H1 (cell line): Measurements from ENCODE around the gene SMARCC1. TPM values are rescaled to one million over a fixed set of nuclear protein-coding genes. Genes with fewer than 3 reads are reported as not detected.

ENCODE experiments used
- CTCF ChIA-PET: fragments of 300-600 bp; sonication (Branson Sonifier 250); formaldehyde crosslinking; loops from one replicate; lab custom pipeline; 2021; ENCODE audit not compliant: partially characterized antibody; lab: Charles Lee
- POLR2A ChIA-PET: fragments of 300-600 bp; sonication (Branson Sonifier 250); formaldehyde crosslinking; loops from one replicate; lab custom pipeline; 2021; ENCODE audit warnings: inconsistent platforms; ENCODE audit not compliant: partially characterized antibody; lab: Charles Lee
- DNase-seq, 2 experiments: peaks; one replicate each; pipeline versions ENCODE4 v3.0.0 to v3.0.0-alpha.2; 2010 to 2022; ENCODE audit warnings: low spot score in 2 of 2, low read depth in 1 of 2, mixed read lengths in 1 of 2
- FAIRE-seq: peaks from 2 replicates; lab custom pipeline; 2011; peaks lifted over from hg19 to GRCh38; lab: Jason Lieb, UNC
- H2AFZ ChIP-seq: 2 replicates; pipeline ENCODE4 v1.8.1; 2012; ENCODE audit warnings: low read length, inconsistent platforms
- H2AK5ac ChIP-seq: 2 replicates; pipeline ENCODE4 v1.6.1; 2013; ENCODE audit warnings: low read depth, low read length
- H2BK120ac ChIP-seq: replicated peaks from 2 replicates; pipeline ENCODE3; 2013; ENCODE audit warnings: low read depth, low read length, inconsistent platforms
- H2BK12ac ChIP-seq: 2 replicates; pipeline ENCODE4 v1.6.1; 2013; ENCODE audit warnings: low read depth, low read length
- H2BK15ac ChIP-seq: 2 replicates; pipeline ENCODE4 v1.6.1; 2013; ENCODE audit warnings: low read length
- H2BK20ac ChIP-seq: 2 replicates; pipeline ENCODE4 v1.6.1; 2013; ENCODE audit warnings: low read length
- H2BK5ac ChIP-seq: 2 replicates; pipeline ENCODE4 v1.6.1; 2013; ENCODE audit warnings: low read depth, low read length
- H3K14ac ChIP-seq: 2 replicates; pipeline ENCODE4 v1.6.1; 2013; ENCODE audit warnings: inconsistent platforms; ENCODE audit not compliant: insufficient read length
- H3K18ac ChIP-seq: 2 replicates; pipeline ENCODE4 v1.6.1; 2013; ENCODE audit warnings: low read length; ENCODE audit errors: extremely low read depth
- H3K23ac ChIP-seq: 2 replicates; pipeline ENCODE4 v1.6.1; 2013; ENCODE audit warnings: inconsistent platforms; ENCODE audit not compliant: insufficient read length
- H3K23me2 ChIP-seq: 2 replicates; pipeline ENCODE4 v1.6.1; 2013; ENCODE audit warnings: low read depth, low read length
- H3K27ac ChIP-seq: 2 replicates; pipeline ENCODE4 v1.6.1; 2011; ENCODE audit warnings: low read depth, low read length, inconsistent platforms
- H3K27me3 ChIP-seq, 4 experiments: replicated peaks in 1 of 4; 1 replicate in 1 of 4; 2 replicates in 3 of 4; pipeline versions ENCODE4 v1.6.1 to v1.8.1; 2011 to 2013; ENCODE audit warnings: low read length in 3 of 4, mild to moderate bottlenecking in 3 of 4, inconsistent platforms in 2 of 4, mixed read lengths in 2 of 4, moderate library complexity in 1 of 4; ENCODE audit not compliant: control insufficient read depth in 3 of 4, insufficient read depth in 3 of 4; ENCODE audit errors: extremely low read depth in 1 of 4
- H3K36me3 ChIP-seq, 4 experiments: 2 replicates each; pipeline versions ENCODE4 v1.6.1 to v1.8.1; 2011 to 2013; ENCODE audit warnings: mild to moderate bottlenecking in 4 of 4, low read length in 3 of 4, moderate library complexity in 2 of 4, control low read depth in 1 of 4, inconsistent platforms in 1 of 4; ENCODE audit not compliant: insufficient read depth in 4 of 4, control insufficient read depth in 2 of 4
- H3K4ac ChIP-seq: replicated peaks from 2 replicates; pipeline ENCODE3; 2013; ENCODE audit warnings: low read length, low read depth, mixed read lengths, inconsistent platforms; ENCODE audit not compliant: insufficient read length
- H3K4me1 ChIP-seq, 4 experiments: replicated peaks in 1 of 4; 1 replicate in 1 of 4; 2 replicates in 3 of 4; pipeline versions ENCODE4 v1.6.1 to v1.8.1; 2011 to 2013; ENCODE audit warnings: low read length in 3 of 4, inconsistent platforms in 2 of 4, mixed read lengths in 1 of 4; ENCODE audit not compliant: insufficient read depth in 4 of 4, control insufficient read depth in 3 of 4
- H3K4me2 ChIP-seq, 2 experiments: 2 replicates each; pipeline versions ENCODE4 v1.6.1 to v1.8.1; 2011 to 2013; ENCODE audit warnings: low read depth in 2 of 2, low read length in 2 of 2, control low read depth in 1 of 2, inconsistent platforms in 1 of 2, mild to moderate bottlenecking in 1 of 2; ENCODE audit not compliant: insufficient read depth in 1 of 2
- H3K4me3 ChIP-seq, 4 experiments: fragments of 200-600, 300-600 bp in 1 of 4; sonication (generic), shearing (Covaris generic), sonication (Bioruptor Twin) in 1 of 4; 2 replicates each; pipeline versions ENCODE4 v1.5.1 to v1.8.1; 2011 to 2016; ENCODE audit warnings: low read length in 4 of 4, low read depth in 3 of 4, control low read depth in 2 of 4, inconsistent platforms in 2 of 4, mild to moderate bottlenecking in 2 of 4, mixed read lengths in 1 of 4, moderate library complexity in 1 of 4; ENCODE audit not compliant: insufficient read depth in 2 of 4; ENCODE audit errors: extremely low read depth in 1 of 4
- H3K56ac ChIP-seq: replicated peaks from 2 replicates; pipeline ENCODE3; 2013; ENCODE audit warnings: low read depth, mild to moderate bottlenecking, mixed read lengths, low read length, inconsistent platforms; ENCODE audit not compliant: insufficient read length
- H3K79me1 ChIP-seq: 2 replicates; pipeline ENCODE4 v1.6.1; 2013; ENCODE audit warnings: low read depth, low read length, control low read depth
- H3K79me2 ChIP-seq, 2 experiments: 2 replicates each; pipeline versions ENCODE4 v1.6.1 to v1.8.1; 2012 to 2013; ENCODE audit warnings: low read length in 2 of 2, mild to moderate bottlenecking in 2 of 2, inconsistent platforms in 1 of 2; ENCODE audit not compliant: insufficient read depth in 2 of 2, control insufficient read depth in 1 of 2
- H3K9ac ChIP-seq, 4 experiments: replicated peaks in 1 of 4; 1 replicate in 1 of 4; 2 replicates in 3 of 4; pipeline versions ENCODE4 v1.6.1 to v1.8.1; 2011 to 2013; ENCODE audit warnings: low read depth in 3 of 4, low read length in 3 of 4, control low read depth in 2 of 4, mild to moderate bottlenecking in 2 of 4, moderate library complexity in 2 of 4, inconsistent platforms in 1 of 4; ENCODE audit errors: extremely low read depth in 1 of 4
- H3K9me3 ChIP-seq, 2 experiments: 2 replicates each; pipeline versions ENCODE4 v1.6.1 to v1.8.1; 2012 to 2013; ENCODE audit warnings: mild to moderate bottlenecking in 2 of 2, moderate library complexity in 2 of 2, control low read depth in 1 of 2, inconsistent platforms in 1 of 2, low read depth in 1 of 2, low read length in 1 of 2, mixed read lengths in 1 of 2; ENCODE audit not compliant: insufficient read depth in 2 of 2
- H4K20me1 ChIP-seq, 2 experiments: replicated peaks in 1 of 2; 2 replicates each; pipeline versions ENCODE3 to v1.8.1; 2011 to 2013; ENCODE audit warnings: inconsistent platforms in 2 of 2, low read length in 2 of 2, mild to moderate bottlenecking in 1 of 2; ENCODE audit not compliant: insufficient read depth in 2 of 2, control insufficient read depth in 1 of 2
- H4K5ac ChIP-seq: 2 replicates; pipeline ENCODE4 v1.6.1; 2013; ENCODE audit warnings: low read length, low read depth, mixed read lengths, inconsistent platforms; ENCODE audit not compliant: insufficient read length
- H4K8ac ChIP-seq: 2 replicates; pipeline ENCODE4 v1.8.0; 2013; ENCODE audit warnings: mild to moderate bottlenecking, moderate library complexity, low read length, inconsistent platforms; ENCODE audit not compliant: insufficient read depth; ENCODE audit errors: extremely low read depth
- H4K91ac ChIP-seq: replicated peaks from 2 replicates; pipeline ENCODE3; 2013; ENCODE audit warnings: low read length, mixed read lengths, inconsistent platforms; ENCODE audit not compliant: insufficient read length
- CTBP2 ChIP-seq: IDR thresholded peaks from 2 replicates; pipeline ENCODE4 v1.7.0; 2011; ENCODE audit warnings: borderline replicate concordance, mild to moderate bottlenecking, moderate library complexity, mixed read lengths, low read length; ENCODE audit not compliant: insufficient read depth, insufficient read length
- EZH2 ChIP-seq: fragments of 200-600 bp; sonication (generic); IDR thresholded peaks from 2 replicates; pipeline ENCODE4 v1.7.1; 2012; ENCODE audit warnings: low read depth, mild to moderate bottlenecking, moderate library complexity, low read length, inconsistent platforms; ENCODE audit not compliant: severe bottlenecking
- HDAC2 ChIP-seq, 2 experiments: fragments of 300-600 bp in 1 of 2; sonication (generic) in 1 of 2; IDR thresholded peaks; 2 replicates each; pipeline ENCODE4 v1.6.1; 2011 to 2012; ENCODE audit warnings: low read depth in 2 of 2, low read length in 2 of 2, mild to moderate bottlenecking in 2 of 2, moderate library complexity in 2 of 2, borderline replicate concordance in 1 of 2, inconsistent platforms in 1 of 2
- HDAC6 ChIP-seq: IDR thresholded peaks from one replicate; pipeline ENCODE4 v1.7.1; 2012; ENCODE audit warnings: low read depth, mild to moderate bottlenecking, inconsistent platforms, low read length, moderate library complexity
- NRF1 ChIP-seq: IDR thresholded peaks from 2 replicates; pipeline ENCODE4 v1.6.1; 2011; ENCODE audit warnings: mild to moderate bottlenecking, low read depth, low read length, improper control_type of control experiment
- PHF8 ChIP-seq: fragments of 200-600 bp; sonication (generic); conservative IDR thresholded peaks from 2 replicates; pipeline ENCODE4 v1.7.1; 2012; ENCODE audit warnings: low read depth, mild to moderate bottlenecking, inconsistent platforms, low read length, moderate library complexity
- RXRA ChIP-seq: IDR thresholded peaks from 2 replicates; pipeline ENCODE4 v1.6.1; 2011; ENCODE audit warnings: low read depth, mild to moderate bottlenecking, low read length, moderate library complexity; ENCODE audit not compliant: insufficient read depth
- SP2 ChIP-seq: IDR thresholded peaks from 2 replicates; pipeline ENCODE4 v1.6.1; 2012; ENCODE audit warnings: mild to moderate bottlenecking, low read length, inconsistent platforms
- TAF7 ChIP-seq: optimal IDR thresholded peaks from 2 replicates; pipeline ENCODE3; 2011; ENCODE audit warnings: low read depth, mild to moderate bottlenecking, inconsistent platforms, low read length, moderate library complexity, borderline replicate concordance
- WGBS, 2 experiments: shearing (Covaris generic) in 1 of 2; methylation state at CpG; one replicate each; pipeline versions ENCODE4 v1.1.6 to v1.1.7; 2013 to 2015; ENCODE audit warnings: low lambda C conversion rate in 2 of 2, mixed read lengths in 2 of 2, inconsistent platforms in 1 of 2, low coverage in 1 of 2, missing lambda C conversion rate in 1 of 2; ENCODE audit not compliant: insufficient replicate concordance in 2 of 2, insufficient coverage in 1 of 2, insufficient read length in 1 of 2; ENCODE audit errors: extremely low coverage in 1 of 2, missing lambda C conversion rate in 1 of 2; 5-methylcytosine and 5-hydroxymethylcytosine counted together
- polyA plus RNA-seq, 7 experiments: library from polyadenylated mRNA; depleted of rRNA in 3 of 7; stranded (reverse) in 5 of 7; unstranded in 2 of 7; fragments of >200 nt in 5 of 7; fragments of 200-250 nt in 2 of 7; gene quantifications; 1 replicate in 5 of 7; 2 replicates in 1 of 7; 4 replicates in 1 of 7; pipeline versions ENCODE4 v1.2.1 to v1.2.3, GENCODE V29; 2011 to 2013; ENCODE audit warnings: missing spikeins in 2 of 7, mixed read lengths in 2 of 7
- total RNA-seq: library from RNA; stranded (reverse); fragmentation: NEBNext Ultra II Directional; extraction: Animal tissue kit (Norgen Biotek cat#: 25700); gene quantifications from 2 replicates; pipeline ENCODE4 v1.2.1, GENCODE V29; 2021

SMARCC1 gene
- total and polyA plus RNA-seq, 2 of the 8 experiments (the other 6 are each of a cell fraction or from before 2014, with no cell fraction given) = 64.1 to 335 TPM

- no peak overlapping the region for H4K5ac ChIP-seq
- DNase-seq (no peak), FAIRE-seq (no peak)
- no peak overlapping the region for H3K27ac ChIP-seq
- peaks cover 0 to 3% (median 0%) of the 10 kb centered on the region in 4 experiments; a peak in 1 of 7 replicates for H3K4me1 ChIP-seq
- no peak overlapping the region for H2BK15ac ChIP-seq
- H3K27me3 ChIP-seq = no peaks in the 10 kb centered on the region
- WGBS, 2 experiments = 91% methylated on average over 9 of the region's 9 CpGs; no CpG with 5 or more reads in 1 of the 2 experiments
- no peak overlapping the region for H3K56ac ChIP-seq
- no peak overlapping the region for H2AK5ac ChIP-seq
- H3K18ac ChIP-seq = no peak overlapping the region
- H4K20me1 ChIP-seq = no peaks in the 10 kb centered on the region
- H3K79me1 ChIP-seq = no peaks in the 10 kb centered on the region
- H2BK12ac ChIP-seq = no peak overlapping the region
- no peaks in the 10 kb centered on the region for H3K36me3 ChIP-seq
- no peak overlapping the region for H2AFZ ChIP-seq
- H2BK20ac ChIP-seq = no peak overlapping the region
- H3K9ac ChIP-seq = no peak overlapping the region
- no peak overlapping the region for H3K4me3 ChIP-seq
- H4K91ac ChIP-seq = no peak overlapping the region
- POLR2A ChIA-PET = no interaction called here
- H3K4ac ChIP-seq = no peak overlapping the region
- no peak overlapping the region for H3K14ac ChIP-seq
- CTCF ChIA-PET = interaction anchor here (1.0 to 3.4 kb wide), 6 partner anchors 9 to 126 kb away, joined by 3 to 20 read pairs (median 5); no protein-coding TSS in a partner anchor
- H3K4me2 ChIP-seq = no peak overlapping the region
- H2BK120ac ChIP-seq = no peak overlapping the region
- no peak overlapping the region for H3K23ac ChIP-seq
- H3K9me3 ChIP-seq = no peaks in the 10 kb centered on the region
- TF ChIP-seq EZH2 (no peak), TAF7 (no peak), CTBP2 (no peak), PHF8 (no peak), NRF1 (no peak), HDAC6 (no peak), HDAC2 (IDR thresholded peaks at IDR 0.05; ENCODE audit: borderline replicate concordance in 1 of 2, low read depth in 2 of 2, low read length in 2 of 2) (no peak), SP2 (no peak), RXRA (no peak)
- no peaks in the 10 kb centered on the region for H3K23me2 ChIP-seq
- H2BK5ac ChIP-seq = no peak overlapping the region
- no peaks in the 10 kb centered on the region for H3K79me2 ChIP-seq
- H4K8ac ChIP-seq = no peak overlapping the region
These were observed 215.0 kb downstream of the SMARCC1 start for GRCh38 chr3:47566667-47567066.
